HG03103 (cell line): ENCODE data around the gene THSD7B.
"Not testable (repeated sequence)": the region's sequence is repeated elsewhere in the genome, so short reads cannot be mapped to it uniquely, and the experiment has no call there.

ENCODE experiments used
- ATAC-seq: cut with Tn5 transposase; IDR thresholded peaks from one replicate; pipeline ENCODE4 v1.9.1; 2021; ENCODE audit warnings: low read depth; ENCODE audit not compliant: unreplicated experiment

THSD7B gene

DNA sequence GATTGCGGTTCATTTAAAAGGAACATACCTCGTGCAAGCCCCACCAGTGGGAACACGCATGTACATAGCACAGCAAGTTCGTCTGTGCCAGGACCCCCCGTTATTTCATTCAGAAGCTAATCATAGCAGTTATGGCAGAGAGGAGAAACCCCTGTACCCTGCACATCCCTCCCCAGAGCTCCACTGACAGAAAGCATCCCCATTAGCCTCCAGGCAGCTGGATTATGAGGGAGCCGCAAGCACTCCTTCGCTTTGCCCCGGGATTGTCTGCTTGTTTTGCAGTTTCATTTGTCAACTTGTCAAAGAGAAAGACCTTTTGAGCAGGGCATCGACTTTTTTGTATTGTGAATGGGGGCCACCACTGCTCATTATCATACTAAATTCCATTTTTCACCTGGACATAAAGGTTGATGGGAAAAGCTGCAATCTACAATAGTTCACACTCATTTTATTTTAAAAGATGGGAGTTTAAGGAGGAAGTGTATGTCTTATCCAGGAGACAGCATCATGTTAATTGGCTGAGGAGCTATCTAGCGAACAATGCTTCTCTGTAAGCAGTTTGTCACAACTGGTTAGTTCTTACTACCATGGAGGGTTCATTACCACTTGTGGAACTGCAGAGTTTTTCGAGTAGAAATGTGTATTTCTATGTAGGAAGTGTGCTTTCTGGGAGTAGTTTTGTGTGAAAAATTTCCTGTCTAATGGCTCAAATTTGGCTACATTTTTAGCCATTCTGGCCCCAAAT, 255.3 kb downstream of the THSD7B start:
- no peak for ATAC-seq

DNA sequence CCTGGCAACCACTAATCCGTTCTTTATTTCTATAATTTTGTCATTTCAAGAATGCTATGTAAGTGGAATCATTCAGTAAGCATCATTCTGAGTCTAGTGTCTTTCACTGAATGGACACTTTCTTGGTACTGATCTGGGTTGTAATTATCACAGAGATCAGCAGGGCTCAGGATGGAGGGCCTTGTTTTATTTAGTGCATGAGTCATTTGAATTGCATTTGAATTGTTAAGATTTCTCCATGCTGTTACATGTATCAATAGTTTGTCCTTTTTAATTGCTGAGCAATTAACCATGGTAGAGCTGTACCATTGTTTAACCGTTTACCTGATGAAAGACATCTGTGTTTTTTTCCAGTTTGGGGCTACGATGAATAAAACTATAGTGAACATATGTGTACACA, 256.4 kb downstream of the THSD7B start:
- no peak for ATAC-seq

DNA sequence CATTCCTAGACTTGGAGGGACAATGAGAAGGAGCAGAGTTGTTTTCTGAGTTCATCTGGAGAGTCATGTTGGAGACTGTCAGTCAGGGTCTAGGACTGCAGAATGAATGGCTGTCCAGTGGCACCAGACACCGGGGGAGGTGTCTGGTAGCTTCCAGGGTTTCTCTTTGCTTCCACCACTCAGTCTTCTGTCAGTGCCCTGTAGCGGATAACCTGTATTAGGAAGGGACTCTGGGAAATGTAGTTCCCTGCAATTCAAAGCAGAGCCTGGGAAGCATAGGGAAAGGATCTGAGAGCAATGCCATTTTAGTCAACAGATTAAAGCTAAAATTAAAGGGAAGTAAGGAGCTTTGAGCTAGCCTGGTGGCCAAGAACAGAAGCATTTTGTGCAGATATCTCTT, 257.9 kb downstream of the THSD7B start:
- ATAC-seq, result no peak

DNA sequence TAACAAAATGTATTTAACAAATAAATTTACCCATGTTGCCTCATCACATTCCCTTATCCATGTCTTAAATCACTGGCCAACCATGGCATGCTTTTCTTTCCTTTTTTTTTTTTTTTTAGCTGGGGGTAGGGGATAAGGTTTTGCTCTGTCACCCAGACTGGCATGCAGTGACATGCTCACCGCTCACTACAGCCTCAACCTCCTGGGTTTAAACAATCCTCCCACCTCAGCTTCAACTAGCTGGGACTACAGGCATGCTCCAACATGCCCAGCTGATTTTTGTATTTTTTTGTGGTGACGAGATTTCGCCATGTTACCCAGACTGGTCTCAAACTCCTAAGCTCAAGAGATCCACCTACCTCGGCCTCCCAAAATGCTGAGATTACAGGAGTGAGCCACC, 266.4 kb downstream of the THSD7B start:
- ATAC-seq, result no peak

DNA sequence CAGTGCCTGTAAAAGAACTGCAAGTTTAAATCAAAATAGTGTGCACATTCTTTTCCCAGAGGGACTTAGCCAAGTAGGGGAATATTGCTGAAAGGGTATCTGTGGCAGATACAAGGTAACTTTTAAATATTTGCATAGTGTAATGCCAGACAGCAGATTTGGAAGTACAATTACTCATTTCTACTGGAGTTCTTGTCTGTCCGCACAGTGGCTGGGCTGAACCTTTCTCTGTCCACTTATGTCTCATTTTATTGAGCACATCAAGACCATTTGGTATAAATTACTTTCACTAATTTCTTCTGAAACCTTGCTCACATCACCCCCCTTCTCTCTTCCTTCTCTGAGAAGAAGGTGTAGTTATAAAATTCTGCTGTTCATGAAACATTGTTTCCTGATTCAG, 271.3 kb downstream of the THSD7B start:
- ATAC-seq, result no peak

DNA sequence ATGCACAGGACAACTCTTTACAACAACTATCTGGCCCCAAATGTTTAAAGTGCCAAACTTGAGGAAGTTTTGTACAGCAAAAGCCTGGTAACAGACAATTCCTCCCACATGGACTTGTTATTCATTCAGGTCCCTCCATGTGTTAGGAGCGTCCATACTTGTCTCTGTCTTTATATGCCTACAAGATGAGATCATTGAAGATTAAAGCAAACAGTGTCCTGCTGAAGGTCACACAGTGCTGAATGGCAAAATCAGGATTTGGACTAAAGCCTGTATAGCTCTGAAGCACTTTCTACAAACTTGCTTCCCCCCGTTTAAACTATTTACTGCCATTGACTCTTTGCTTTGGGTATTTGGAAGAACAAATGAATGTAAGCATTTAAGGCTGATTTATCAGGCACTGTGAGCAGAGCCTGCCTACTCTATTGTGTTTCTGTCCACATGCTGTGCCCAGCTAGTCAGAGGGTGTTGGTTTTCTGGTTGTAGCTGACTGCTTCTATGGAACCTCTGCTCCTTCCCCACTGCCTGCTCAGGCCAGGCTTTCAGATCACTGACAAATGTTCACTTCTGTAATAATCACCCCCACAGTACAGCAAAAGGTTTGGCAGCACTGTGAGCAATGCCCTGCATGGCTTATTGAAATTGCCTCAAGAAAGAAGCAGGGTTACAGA, 274.3 kb downstream of the THSD7B start:
- ATAC-seq, result no peak

DNA sequence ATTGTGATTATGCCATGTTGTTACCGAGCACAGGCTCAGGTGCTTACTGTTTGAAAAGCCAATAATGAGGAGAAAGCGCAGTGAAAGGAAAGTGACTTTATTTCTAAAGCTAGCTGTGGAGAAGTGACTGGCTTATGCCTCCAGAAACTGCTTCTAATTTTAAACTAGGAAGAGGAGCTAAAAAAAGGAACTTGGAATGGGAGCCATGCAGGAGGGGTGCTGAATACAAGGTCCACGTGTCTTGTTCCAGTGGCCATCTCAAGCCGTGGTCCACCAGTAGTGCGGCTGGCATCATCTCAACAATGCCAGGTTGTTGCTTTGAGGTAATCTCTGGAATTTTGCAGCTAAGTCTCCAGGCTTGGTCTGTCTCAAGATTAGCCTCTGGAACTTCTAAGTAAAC, 282.0 kb downstream of the THSD7B start:
- ATAC-seq, result no peak

DNA sequence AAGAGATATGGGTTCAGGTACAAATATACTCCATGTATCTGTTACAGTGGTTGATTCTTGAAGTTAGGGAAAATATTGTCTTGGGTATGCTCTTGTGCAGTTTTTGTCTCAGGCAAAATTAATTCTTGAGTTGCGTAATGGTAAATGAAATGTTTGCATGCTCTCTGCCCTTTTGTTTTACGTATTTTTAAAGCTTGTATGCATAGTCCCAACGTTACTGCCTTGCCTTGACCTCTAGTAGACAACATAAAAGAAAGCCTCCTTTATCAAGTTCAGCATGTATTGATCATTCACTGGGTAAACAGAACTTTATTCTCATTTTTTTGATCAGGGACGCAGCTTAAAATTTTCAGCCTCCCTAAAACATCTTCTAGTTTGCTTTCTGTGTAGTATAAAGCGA, 283.1 kb downstream of the THSD7B start:
- no peak for ATAC-seq

DNA sequence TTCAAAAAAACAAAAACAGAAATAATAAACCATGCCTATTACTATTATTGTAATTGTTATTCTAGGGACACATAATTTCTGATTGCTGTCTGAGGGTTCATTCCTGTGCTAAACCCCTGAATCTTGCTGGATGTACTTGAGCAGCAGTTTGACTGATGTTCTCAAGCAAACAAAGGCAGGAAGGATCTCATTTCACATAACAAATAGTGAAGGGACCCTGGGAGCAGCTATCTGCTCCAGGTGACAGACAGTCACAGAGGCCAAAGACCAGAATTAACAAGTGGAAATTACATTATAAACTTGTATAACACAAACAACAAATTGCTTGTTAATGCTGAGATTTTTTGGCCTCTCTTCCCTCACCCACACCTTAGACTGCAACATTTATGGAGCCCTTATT, 284.2 kb downstream of the THSD7B start:
- no peak for ATAC-seq

DNA sequence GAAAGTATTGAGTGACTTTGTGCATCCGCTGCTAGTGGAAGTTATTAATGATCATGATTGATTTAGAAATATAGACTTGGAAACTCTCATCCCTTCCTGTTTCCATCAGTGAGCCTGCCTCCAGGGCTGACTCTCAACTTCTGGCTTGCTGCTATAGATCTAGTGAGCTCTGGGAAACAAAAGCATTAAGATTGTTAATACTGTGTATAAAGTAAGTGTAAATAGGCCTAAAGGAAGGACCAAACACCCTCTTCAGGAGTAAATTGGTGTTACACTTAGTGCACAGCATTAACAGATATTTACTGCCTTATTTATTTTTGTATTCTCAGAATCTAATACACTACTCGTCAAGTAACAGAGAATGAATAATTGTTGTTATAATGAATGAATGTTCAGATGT, 285.6 kb downstream of the THSD7B start:
- no peak for ATAC-seq

DNA sequence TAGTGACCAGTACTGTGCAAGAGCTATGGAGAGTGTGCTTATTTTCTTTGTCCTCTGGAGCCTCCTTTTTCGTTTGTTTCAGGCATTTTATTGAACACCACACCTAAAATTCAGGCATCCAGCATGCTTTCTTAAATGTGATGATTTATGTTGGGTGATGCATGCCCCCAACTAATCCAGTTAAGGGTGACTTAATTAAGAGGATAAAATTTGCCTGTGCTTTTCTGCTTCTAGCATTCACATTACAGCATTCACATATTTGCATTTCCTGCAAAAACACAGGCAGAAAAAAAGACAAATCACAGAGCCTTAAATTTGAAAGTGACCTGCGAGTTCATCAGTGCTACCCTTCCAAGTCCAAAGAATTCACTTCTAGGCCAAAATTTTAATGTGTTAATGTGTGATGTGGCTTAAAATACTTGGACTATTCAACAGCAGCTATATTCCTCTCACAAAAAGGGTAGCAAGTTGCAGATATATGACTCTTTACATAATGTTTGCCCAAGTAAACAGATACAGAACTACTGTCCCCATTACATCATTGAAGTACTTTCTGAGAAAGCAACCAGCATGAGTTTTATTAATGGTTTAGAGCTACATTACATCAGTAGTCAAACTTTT, 286.5 kb downstream of the THSD7B start:
- no peak for ATAC-seq

DNA sequence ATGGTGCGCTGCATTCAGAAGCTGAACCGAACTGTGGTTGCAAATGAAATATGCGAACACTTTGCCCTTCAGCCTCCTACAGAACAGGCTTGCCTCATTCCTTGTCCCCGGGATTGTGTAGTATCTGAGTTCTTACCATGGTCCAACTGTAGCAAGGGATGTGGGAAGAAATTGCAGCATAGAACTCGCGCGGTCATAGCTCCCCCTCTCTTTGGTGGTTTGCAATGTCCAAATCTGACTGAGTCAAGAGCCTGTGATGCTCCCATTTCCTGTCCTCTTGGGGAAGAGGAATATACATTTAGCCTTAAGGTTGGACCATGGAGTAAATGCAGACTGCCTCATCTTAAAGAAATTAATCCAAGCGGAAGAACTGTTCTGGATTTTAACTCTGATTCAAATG, 291.4 kb downstream of the THSD7B start:
- no peak for ATAC-seq

DNA sequence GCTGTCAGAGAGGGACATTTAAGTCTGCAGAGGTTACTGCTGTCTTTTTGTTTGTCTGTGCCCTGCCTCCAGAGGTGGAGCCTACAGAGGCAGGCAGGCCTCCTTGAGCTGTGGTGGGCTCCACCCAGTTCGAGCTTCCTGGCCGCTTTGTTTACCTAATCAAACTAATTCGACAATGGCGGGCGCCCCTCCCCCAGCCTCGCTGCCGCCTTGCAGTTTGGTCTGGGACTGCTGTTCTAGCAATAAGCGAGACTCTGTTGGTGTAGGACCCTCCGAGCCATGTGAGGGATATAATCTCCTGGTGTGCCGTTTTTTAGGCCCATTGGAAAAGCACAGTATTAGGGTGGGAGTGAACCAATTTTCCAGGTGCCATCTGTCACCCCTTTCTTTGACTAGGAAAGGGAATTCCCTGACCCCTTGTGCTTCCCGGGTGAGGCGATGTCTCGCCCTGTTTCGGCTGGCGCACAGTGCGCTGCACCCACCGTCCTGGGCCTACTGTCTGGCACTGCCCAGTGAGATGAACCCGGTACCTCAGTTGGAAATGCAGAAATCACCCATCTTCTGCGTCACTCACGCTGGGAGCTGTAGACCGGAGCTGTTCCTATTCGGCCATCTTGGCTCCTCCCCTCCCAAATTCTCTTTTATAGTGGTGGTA, 310.9 kb downstream of the THSD7B start:
- not testable (repeated sequence) for ATAC-seq

DNA sequence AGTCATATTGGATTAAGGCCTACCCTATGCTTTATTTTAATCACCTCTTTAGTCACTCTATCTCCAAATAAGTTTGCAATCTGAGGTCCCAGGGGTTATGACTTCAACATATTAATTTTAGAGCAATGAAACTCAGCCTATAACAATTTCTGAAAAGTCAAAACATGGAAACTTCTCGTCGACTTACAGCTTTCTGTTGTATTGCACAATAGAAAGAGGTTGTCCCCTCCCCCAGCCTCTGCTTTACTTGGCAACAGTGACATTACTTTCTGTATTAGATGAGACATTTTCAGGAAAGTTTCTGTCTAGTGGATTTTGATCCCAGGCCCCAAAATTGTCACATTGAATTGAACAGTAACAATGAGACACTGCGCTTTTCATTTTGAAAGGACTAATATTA, 326.4 kb downstream of the THSD7B start:
- no peak for ATAC-seq

DNA sequence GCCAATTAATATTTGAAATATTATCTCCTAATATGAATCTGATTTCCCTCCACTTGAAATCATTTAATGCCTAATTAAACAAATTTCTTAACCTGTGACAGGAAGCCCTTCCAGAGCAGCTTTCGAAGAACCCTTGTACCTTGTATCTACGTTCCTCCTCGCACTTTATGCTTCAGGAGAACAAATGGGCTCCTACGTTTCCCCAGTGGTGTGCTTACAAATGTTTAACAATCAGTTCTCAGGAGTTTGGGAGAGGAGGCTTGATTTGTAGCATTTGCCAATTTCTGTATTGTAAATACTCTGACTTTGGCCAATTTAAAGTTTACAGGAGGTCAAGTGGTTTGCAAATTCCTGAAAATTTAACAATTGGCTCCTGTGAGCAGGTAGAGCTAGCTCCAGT, 327.8 kb downstream of the THSD7B start:
- no peak for ATAC-seq

DNA sequence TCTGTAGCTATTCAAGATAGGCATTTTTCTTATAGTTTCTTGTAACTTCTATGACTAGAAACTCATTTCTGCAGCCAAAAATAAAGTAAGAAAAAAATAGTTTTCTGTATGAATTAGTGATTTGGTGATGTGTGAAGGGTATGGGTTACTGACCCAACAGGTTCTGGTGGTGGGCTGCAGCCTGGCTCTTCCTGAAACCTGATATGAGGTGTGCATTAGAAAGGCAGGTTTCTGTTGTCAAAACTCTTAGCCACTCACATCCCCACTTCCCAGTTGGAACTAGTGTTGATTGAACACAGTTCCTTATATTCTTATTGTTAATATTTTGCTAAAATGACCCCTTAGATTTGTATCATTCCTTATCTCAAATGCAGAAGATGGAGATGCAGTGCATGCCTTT, 330.8 kb downstream of the THSD7B start:
- no peak for ATAC-seq

DNA sequence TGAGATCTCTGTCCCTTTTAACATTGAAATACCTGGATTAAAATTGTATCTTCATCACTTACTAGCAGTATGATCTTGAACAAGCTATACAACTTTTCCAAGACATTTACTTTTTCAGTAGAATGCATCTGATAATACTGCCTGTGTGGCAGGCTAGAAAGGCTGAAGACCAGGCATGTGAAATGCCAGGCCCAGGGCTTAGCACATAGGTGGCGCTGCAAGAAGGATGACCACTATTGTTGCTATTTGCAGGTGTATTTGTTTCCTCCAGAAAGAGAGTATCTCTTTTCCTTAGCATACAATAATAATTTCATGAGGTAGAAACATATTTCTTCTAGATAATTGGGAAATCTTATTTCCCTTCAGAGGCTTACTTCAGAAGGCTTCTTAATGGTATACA, 331.3 kb downstream of the THSD7B start:
- no peak for ATAC-seq

DNA sequence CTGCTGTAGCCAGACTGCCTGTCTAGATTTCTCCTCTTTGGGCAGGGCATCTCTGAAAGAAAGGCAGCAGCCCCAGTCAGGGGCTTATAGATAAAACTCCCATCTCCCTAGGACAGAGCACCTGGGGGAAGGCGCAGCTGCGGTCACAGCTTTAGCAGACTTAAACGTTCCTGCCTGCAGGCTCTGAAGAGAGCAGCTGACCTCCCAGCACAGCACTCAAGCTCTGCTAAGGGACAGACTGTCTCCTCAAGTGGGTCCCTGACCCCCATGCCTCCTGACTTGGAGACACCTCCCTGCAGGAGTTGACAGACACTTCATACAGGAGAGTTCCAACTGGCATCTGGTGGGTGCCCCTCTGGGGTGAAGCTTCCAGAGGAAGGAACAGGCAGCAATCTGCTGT, 336.5 kb downstream of the THSD7B start:
- ATAC-seq, result not testable (repeated sequence)

DNA sequence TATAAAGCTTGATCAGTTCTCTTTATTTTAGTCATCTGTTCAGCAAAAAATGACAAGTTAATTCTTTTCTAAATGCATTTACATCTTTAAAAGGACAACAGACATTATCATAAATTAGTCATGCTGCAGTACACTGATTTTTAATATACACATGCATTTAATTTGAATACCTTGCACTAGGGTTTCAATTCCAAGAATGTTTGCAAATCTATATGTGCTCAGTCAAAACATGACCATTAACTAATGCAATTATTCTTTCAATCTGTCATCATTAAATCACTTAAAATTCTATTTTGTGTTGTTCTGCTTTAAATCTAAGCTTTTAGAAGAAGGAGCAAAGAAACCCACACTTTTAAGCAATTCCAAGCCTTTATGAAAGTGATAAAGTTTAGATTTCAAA, 342.6 kb downstream of the THSD7B start:
- ATAC-seq, result no peak

DNA sequence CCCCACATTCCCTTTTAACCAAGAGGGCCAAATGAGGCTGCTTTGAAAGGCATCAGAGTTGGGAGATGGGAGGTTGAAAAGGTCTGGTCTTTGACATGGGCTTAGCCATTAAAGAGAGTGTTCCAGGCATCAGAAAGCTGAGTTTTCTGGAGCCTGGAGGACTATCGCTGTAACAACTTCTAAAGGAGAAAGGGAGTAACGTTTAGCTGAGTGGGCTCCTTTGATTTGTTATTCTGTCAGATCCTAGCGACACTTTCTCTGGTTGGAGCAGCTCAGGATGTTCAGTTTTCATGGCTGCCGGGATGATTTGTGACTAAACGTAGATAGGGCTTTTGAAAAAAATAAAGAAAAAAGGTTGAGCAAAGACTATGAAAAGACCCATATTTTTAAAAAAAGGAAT, 346.6 kb downstream of the THSD7B start:
- ATAC-seq, result no peak

DNA sequence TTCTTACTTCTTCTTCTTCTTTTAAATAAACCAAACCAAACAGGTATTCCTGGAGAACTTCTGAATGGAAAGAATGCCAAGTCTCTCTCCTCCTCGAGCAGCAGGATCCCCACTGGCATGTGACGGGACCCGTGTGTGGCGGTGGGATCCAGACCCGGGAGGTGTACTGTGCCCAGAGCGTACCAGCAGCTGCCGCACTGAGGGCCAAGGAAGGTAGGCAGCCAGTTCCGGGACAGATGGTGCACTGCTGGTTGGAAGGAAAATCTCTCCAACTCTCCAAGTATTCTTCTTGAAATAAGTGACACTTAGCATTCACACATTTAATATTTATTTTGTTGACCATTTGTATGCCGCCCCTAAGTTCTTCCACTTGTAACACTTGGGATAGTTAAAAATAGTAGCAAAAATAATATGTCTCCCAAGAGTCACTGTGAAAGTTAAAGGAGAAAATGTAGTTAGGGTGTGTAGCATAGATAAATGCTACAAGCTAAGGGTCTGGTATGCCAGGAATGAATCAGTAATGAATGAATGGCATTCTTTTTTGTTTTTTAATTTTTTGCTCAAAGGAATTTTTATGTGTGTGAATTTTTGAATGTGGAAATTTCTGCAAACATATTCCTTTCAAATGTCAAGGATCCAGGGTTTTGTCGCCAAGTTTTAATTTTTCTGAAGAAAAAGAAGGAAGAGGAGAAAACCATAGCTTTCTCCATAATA, 349.9 kb downstream of the THSD7B start:
- no peak for ATAC-seq
